DND-41 (cell line): ENCODE results near the gene PPP1R36.
"Not testable (repeated sequence)": the region's sequence is repeated elsewhere in the genome, so short reads cannot be mapped to it uniquely, and the experiment has no call there.

Source experiments
- ATAC-seq: fragments of 200-7000 bp; cut with Tn5 transposase; 3 replicates; pipeline ENCODE4 v1.9.1; 2021; ENCODE audit warnings: low read depth; ENCODE audit not compliant: insufficient read depth
- DNase-seq: peaks from one replicate; pipeline ENCODE4 v3.0.0-alpha.2; 2020
- H2AFZ ChIP-seq: 2 replicates; pipeline ENCODE4 v1.6.0; 2012; ENCODE audit warnings: low read depth, low read length
- H3K27ac ChIP-seq: 2 replicates; pipeline ENCODE4 v1.5.1; 2012; ENCODE audit warnings: low read length, inconsistent platforms
- H3K27me3 ChIP-seq: fragments of 200-600 bp; sonication (generic); 2 replicates; pipeline ENCODE4 v1.6.0; 2012; ENCODE audit warnings: low read length, mild to moderate bottlenecking, inconsistent platforms; ENCODE audit not compliant: insufficient read depth, poor library complexity
- H3K36me3 ChIP-seq: 2 replicates; pipeline ENCODE4 v1.5.1; 2012; ENCODE audit warnings: low read length, inconsistent platforms; ENCODE audit not compliant: insufficient read depth
- H3K4me1 ChIP-seq: 2 replicates; pipeline ENCODE4 v1.5.1; 2012; ENCODE audit warnings: mild to moderate bottlenecking, low read length; ENCODE audit not compliant: insufficient read depth
- H3K4me2 ChIP-seq: 2 replicates; pipeline ENCODE4 v1.6.0; 2012; ENCODE audit warnings: mild to moderate bottlenecking, moderate library complexity, low read length, inconsistent platforms; ENCODE audit not compliant: insufficient read depth
- H3K4me3 ChIP-seq, 2 experiments: fragments of 200-600 bp in 1 of 2; shearing (Covaris generic) in 1 of 2; 2 replicates each; pipeline ENCODE4 v1.5.1; 2012 to 2016; ENCODE audit warnings: inconsistent platforms in 2 of 2, low read length in 2 of 2, mild to moderate bottlenecking in 2 of 2, low read depth in 1 of 2, moderate library complexity in 1 of 2
- H3K79me2 ChIP-seq: 2 replicates; pipeline ENCODE4 v1.6.0; 2012; ENCODE audit warnings: low read length, inconsistent platforms; ENCODE audit not compliant: insufficient read depth
- H3K9ac ChIP-seq: 2 replicates; pipeline ENCODE4 v1.6.0; 2012; ENCODE audit warnings: low read depth, mild to moderate bottlenecking, inconsistent platforms, low read length, moderate library complexity
- H3K9me3 ChIP-seq: 2 replicates; pipeline ENCODE4 v1.5.1; 2012; ENCODE audit warnings: low read length, moderate library complexity, mild to moderate bottlenecking, inconsistent platforms; ENCODE audit not compliant: insufficient read depth, severe bottlenecking
- H4K20me1 ChIP-seq: 2 replicates; pipeline ENCODE4 v1.6.0; 2012; ENCODE audit warnings: low read length; ENCODE audit not compliant: insufficient read depth
- CTCF ChIP-seq: IDR thresholded peaks from 2 replicates; pipeline ENCODE4 v1.5.1; 2012; ENCODE audit warnings: borderline replicate concordance, low read length, moderate library complexity, mild to moderate bottlenecking; ENCODE audit not compliant: poor library complexity, severe bottlenecking; ENCODE audit errors: extremely low read depth
- EZH2 ChIP-seq: IDR thresholded peaks from 3 replicates; pipeline ENCODE4 v1.6.1; 2012; ENCODE audit warnings: borderline replicate concordance, low read depth, mild to moderate bottlenecking, moderate library complexity, low read length, inconsistent platforms; ENCODE audit not compliant: severe bottlenecking

PPP1R36 gene

GRCh38 chr14:64516969-64517368 lies 32.8 kb upstream of the PPP1R36 start:
- Histone ChIP-seq H3K9me3 (no peaks in the 10 kb centered on the region), H3K27me3 (no peaks in the 10 kb centered on the region), H3K4me2 (no peak overlapping the region), H4K20me1 (peaks cover 71% of the 10 kb centered on the region), H2AFZ (no peak overlapping the region), H3K9ac (no peak overlapping the region), H3K4me3 (no peak overlapping the region), H3K36me3 (peaks cover 29% of the 10 kb centered on the region), H3K79me2 (peaks cover 98% of the 10 kb centered on the region), H3K27ac (no peak overlapping the region), H3K4me1 (no peaks in the 10 kb centered on the region; the same call in 1 of the 2 replicates)
- DNase-seq (no peak), ATAC-seq (no peak)
- no peak for TF ChIP-seq EZH2
- no peak for TF ChIP-seq CTCF

- not testable (repeated sequence) for ATAC-seq, H3K27ac ChIP-seq, H3K4me1 ChIP-seq, DNase-seq, H2AFZ ChIP-seq, H3K4me2 ChIP-seq, H3K9me3 ChIP-seq, H3K4me3 ChIP-seq, H3K9ac ChIP-seq, H3K27me3 ChIP-seq
- Histone ChIP-seq H4K20me1 (peaks cover 69% of the 10 kb centered on the region), H3K79me2 (peaks cover 98% of the 10 kb centered on the region), H3K36me3 (peaks cover 31% of the 10 kb centered on the region)
These were observed 32.1 kb upstream of the PPP1R36 start for GRCh38 chr14:64517667-64518066.

- TF ChIP-seq CTCF (no peak), EZH2 (no peak)
- peaks cover 69% of the 10 kb centered on the region; the same call in 1 of the 2 replicates for H4K20me1 ChIP-seq
- H3K36me3 ChIP-seq, result peaks cover 32% of the 10 kb centered on the region
- no peak overlapping the region for H3K4me2 ChIP-seq
- no peak overlapping the region for H3K4me3 ChIP-seq
- no peaks in the 10 kb centered on the region for H3K4me1 ChIP-seq
- H3K27me3 ChIP-seq, result no peaks in the 10 kb centered on the region
- no peak for ATAC-seq
- H3K27ac ChIP-seq, result no peak overlapping the region
- no peak overlapping the region for H2AFZ ChIP-seq
- H3K9ac ChIP-seq, result no peak overlapping the region
- DNase-seq, result no peak
- H3K79me2 ChIP-seq, result peaks cover 96% of the 10 kb centered on the region
- no peaks in the 10 kb centered on the region for H3K9me3 ChIP-seq
These were observed 31.5 kb upstream of the PPP1R36 start for GRCh38 chr14:64518229-64518628.

GRCh38 chr14:64520699-64521098 lies 29.1 kb upstream of the PPP1R36 start:
- TF ChIP-seq EZH2 (no peak), CTCF (no peak)
- no peak overlapping the region for H3K27ac ChIP-seq
- no peak overlapping the region for H3K9ac ChIP-seq
- no peak overlapping the region for H3K4me2 ChIP-seq
- H3K79me2 ChIP-seq, result peaks cover 74% of the 10 kb centered on the region
- no peak for ATAC-seq
- H3K9me3 ChIP-seq, result no peaks in the 10 kb centered on the region
- peaks cover 47% of the 10 kb centered on the region for H3K36me3 ChIP-seq
- no peaks in the 10 kb centered on the region for H3K27me3 ChIP-seq
- no peak for DNase-seq
- H3K4me3 ChIP-seq, result no peak overlapping the region
- no peaks in the 10 kb centered on the region for H3K4me1 ChIP-seq
- no peak overlapping the region for H2AFZ ChIP-seq
- H4K20me1 ChIP-seq, result peaks cover 54% of the 10 kb centered on the region; the same call in 1 of the 2 replicates
